GM23338 (cell line): ENCODE measurements around the gene MAGI1. TPM values are rescaled to one million over a fixed set of nuclear protein-coding genes. Genes with fewer than 3 reads are reported as not detected.
A peak's percentile ranks its signal among the peaks of the same experiment; 100 is the strongest.

Experiments
- ATAC-seq: fragments of 200-7000 bp; cut with Tn5 transposase; 3 replicates; pipeline ENCODE4 v1.9.1; 2020
- DNase-seq: peaks from one replicate; pipeline ENCODE4 v3.0.0-alpha.2; 2015; ENCODE audit warnings: low spot score
- H2AFZ ChIP-seq: fragments of 200-600 bp; sonication (generic); 2 replicates; pipeline ENCODE4 v1.8.0; 2016; ENCODE audit warnings: antibody characterized with exemption, mild to moderate bottlenecking, moderate library complexity
- H3F3A ChIP-seq: fragments of 200-600 bp; sonication (generic); replicated peaks from 2 replicates; pipeline ENCODE4 v1.8.0; 2017; ENCODE audit warnings: antibody characterized with exemption, mixed run types, low read depth
- H3K27ac ChIP-seq: fragments of 200-600 bp; sonication (generic); 2 replicates; pipeline ENCODE4 v1.6.1; 2016; ENCODE audit warnings: low read depth
- H3K27me3 ChIP-seq: fragments of 200-600 bp; sonication (generic); 2 replicates; pipeline ENCODE4 v1.8.0; 2016; ENCODE audit warnings: mild to moderate bottlenecking, mixed run types, moderate library complexity; ENCODE audit not compliant: insufficient read depth
- H3K36me3 ChIP-seq: fragments of 200-600 bp; sonication (generic); 2 replicates; pipeline ENCODE4 v1.8.0; 2016; ENCODE audit warnings: mild to moderate bottlenecking; ENCODE audit not compliant: insufficient read depth
- H3K4me1 ChIP-seq: fragments of 200-600 bp; sonication (generic); 2 replicates; pipeline ENCODE4 v1.8.0; 2016; ENCODE audit warnings: mild to moderate bottlenecking, moderate library complexity; ENCODE audit not compliant: insufficient read depth
- H3K4me2 ChIP-seq: fragments of 200-600 bp; sonication (generic); 2 replicates; pipeline ENCODE4 v1.7.1; 2017; ENCODE audit warnings: mixed run types
- H3K4me3 ChIP-seq: fragments of 200-600 bp; sonication (generic); 2 replicates; pipeline ENCODE4 v1.6.1; 2016; ENCODE audit warnings: mixed run types
- H3K79me2 ChIP-seq: fragments of 200-600 bp; sonication (generic); replicated peaks from 2 replicates; pipeline ENCODE4 v1.8.0; 2017; ENCODE audit warnings: mild to moderate bottlenecking; ENCODE audit not compliant: insufficient read depth
- H3K9me2 ChIP-seq: fragments of 200-600 bp; sonication (generic); 2 replicates; pipeline ENCODE4 v1.8.0; 2017; ENCODE audit not compliant: insufficient read depth
- H4K20me1 ChIP-seq: fragments of 200-600 bp; sonication (generic); replicated peaks from 2 replicates; pipeline ENCODE4 v1.8.0; 2017; ENCODE audit warnings: mild to moderate bottlenecking; ENCODE audit not compliant: insufficient read depth
- H3K27ac Mint-ChIP-seq: 2 replicates; pipeline ENCODE4 v1.8.0; 2020; ENCODE audit warnings: inconsistent platforms, mild to moderate bottlenecking, moderate library complexity, mixed read lengths
- H3K27me3 Mint-ChIP-seq: 3 replicates; pipeline ENCODE4 v1.8.0; 2022; ENCODE audit warnings: low read depth, mild to moderate bottlenecking, moderate library complexity, mixed read lengths, inconsistent platforms; ENCODE audit not compliant: insufficient read depth, poor library complexity
- H3K36me3 Mint-ChIP-seq: 3 replicates; pipeline ENCODE4 v1.8.0; 2021; ENCODE audit warnings: low read depth, mild to moderate bottlenecking, inconsistent platforms, moderate library complexity, mixed read lengths
- H3K4me1 Mint-ChIP-seq: 3 replicates; pipeline ENCODE4 v1.8.0; 2020; ENCODE audit warnings: mild to moderate bottlenecking, inconsistent platforms, mixed read lengths
- H3K4me3 Mint-ChIP-seq: 3 replicates; pipeline ENCODE4 v1.8.0; 2021; ENCODE audit warnings: moderate library complexity, mild to moderate bottlenecking, inconsistent platforms, mixed read lengths
- H3K9me3 Mint-ChIP-seq: 3 replicates; pipeline ENCODE4 v1.8.0; 2020; ENCODE audit warnings: moderate library complexity, mild to moderate bottlenecking, inconsistent platforms, mixed read lengths
- CREB1 ChIP-seq: fragments of 250-450 bp; sonication (Bioruptor Pico); IDR thresholded peaks from 2 replicates; pipeline ENCODE4 v1.5.0; 2020; ENCODE audit warnings: low read depth, mild to moderate bottlenecking, moderate library complexity
- EZH2 ChIP-seq: fragments of 200-600 bp; sonication (generic); IDR thresholded peaks from one replicate; pipeline ENCODE4 v1.8.0; 2017; ENCODE audit warnings: antibody characterized with exemption, mild to moderate bottlenecking, low read depth; ENCODE audit not compliant: unreplicated experiment
- EZH2phosphoT487 ChIP-seq: fragments of 200-600 bp; sonication (generic); IDR thresholded peaks from one replicate; pipeline ENCODE4 v1.8.1; 2018; ENCODE audit warnings: antibody characterized with exemption; ENCODE audit not compliant: unreplicated experiment
- JUNB ChIP-seq: IDR thresholded peaks from one replicate; pipeline ENCODE4 v1.6.1; 2016; ENCODE audit warnings: antibody characterized with exemption; ENCODE audit not compliant: unreplicated experiment
- NANOG ChIP-seq: IDR thresholded peaks from 2 replicates; pipeline ENCODE4 v1.6.1; 2016; ENCODE audit warnings: antibody characterized with exemption, borderline replicate concordance
- POLR2AphosphoS5 ChIP-seq: IDR thresholded peaks from 2 replicates; pipeline ENCODE4 v1.6.1; 2016; ENCODE audit warnings: antibody characterized with exemption, low read depth
- STAT1 ChIP-seq: IDR thresholded peaks from one replicate; pipeline ENCODE4 v1.6.1; 2016; ENCODE audit warnings: antibody characterized with exemption; ENCODE audit not compliant: unreplicated experiment
- ZNF331 ChIP-seq: fragments of 250-450 bp; sonication (Bioruptor Pico); IDR thresholded peaks from 2 replicates; pipeline ENCODE4 v1.5.0; 2020; ENCODE audit warnings: low read depth, mild to moderate bottlenecking, moderate library complexity
- polyA plus RNA-seq: library from polyadenylated mRNA; unstranded; fragments of >200 nt; fragmentation: Nextera tagmentation; extraction: Ambion mirVana; gene quantifications from 2 replicates; pipeline ENCODE4 v1.2.1, GENCODE V29; 2016
- total RNA-seq: library from RNA; depleted of rRNA; stranded (reverse); fragments of >200 nt; shearing (Covaris generic); gene quantifications from 2 replicates; pipeline ENCODE4 v1.2.3, GENCODE V29; 2014
- TF ChIP-seq, protein P1 (sequence below): IDR thresholded peaks from one replicate; pipeline ENCODE4 v1.6.1; 2018; ENCODE audit warnings: antibody characterized with exemption; ENCODE audit not compliant: unreplicated experiment
- TF ChIP-seq, protein P2 (sequence below): fragments of 250-450 bp; sonication (Bioruptor Pico); IDR thresholded peaks from 2 replicates; pipeline ENCODE4 v1.5.0; 2020; ENCODE audit warnings: mild to moderate bottlenecking, moderate library complexity
- TF ChIP-seq, protein P3 (sequence below), 2 experiments: fragments of 200-600 bp in 1 of 2; sonication (generic) in 1 of 2; conservative IDR thresholded peaks; 2 replicates each; pipeline versions ENCODE4 v1.5.1 to v1.6.1; 2016 to 2017; ENCODE audit warnings: antibody characterized with exemption in 2 of 2, low read depth in 2 of 2, mild to moderate bottlenecking in 2 of 2, moderate library complexity in 1 of 2

Gene MAGI1
- total and polyA plus RNA-seq, 2 experiments from 2014 or later: 27.4 to 71.2 TPM

DNA sequence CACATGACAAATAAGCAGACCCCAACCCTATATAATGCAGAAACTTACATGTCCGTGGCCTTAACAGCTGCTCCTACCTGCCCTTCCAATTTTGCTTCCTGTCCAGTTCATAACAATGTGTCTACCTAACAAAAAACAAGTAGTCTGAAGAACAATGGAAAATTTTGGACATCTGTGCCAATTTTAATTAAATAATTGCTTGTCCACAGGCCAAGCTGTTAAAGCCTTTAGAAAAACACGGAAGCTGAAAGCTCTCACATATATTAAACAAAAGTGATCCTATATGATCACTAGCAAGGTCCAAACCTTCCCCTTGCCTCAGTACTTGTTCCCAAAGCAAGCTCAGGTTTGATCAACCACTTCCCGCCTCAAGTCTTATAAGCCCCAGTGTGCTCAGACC lies 37.1 kb downstream of the MAGI1 start:
- Histone ChIP-seq H3K79me2 (peaks cover 92% of the 10 kb centered on the region), H4K20me1 (peaks cover 12% of the 10 kb centered on the region; the same call in 1 of the 2 replicates), H2AFZ (no peak overlapping the region), H3K9me2 (no peaks in the 10 kb centered on the region), H3K27me3 (no peaks in the 10 kb centered on the region), H3K4me2 (no peak overlapping the region), H3K4me1 (peaks cover 13% of the 10 kb centered on the region), H3K4me3 (no peak overlapping the region), H3K27ac (peak overlapping the region; percentile 39), H3F3A (no peaks in the 10 kb centered on the region), H3K36me3 (no peaks in the 10 kb centered on the region)
- TF ChIP-seq, protein P1, sequence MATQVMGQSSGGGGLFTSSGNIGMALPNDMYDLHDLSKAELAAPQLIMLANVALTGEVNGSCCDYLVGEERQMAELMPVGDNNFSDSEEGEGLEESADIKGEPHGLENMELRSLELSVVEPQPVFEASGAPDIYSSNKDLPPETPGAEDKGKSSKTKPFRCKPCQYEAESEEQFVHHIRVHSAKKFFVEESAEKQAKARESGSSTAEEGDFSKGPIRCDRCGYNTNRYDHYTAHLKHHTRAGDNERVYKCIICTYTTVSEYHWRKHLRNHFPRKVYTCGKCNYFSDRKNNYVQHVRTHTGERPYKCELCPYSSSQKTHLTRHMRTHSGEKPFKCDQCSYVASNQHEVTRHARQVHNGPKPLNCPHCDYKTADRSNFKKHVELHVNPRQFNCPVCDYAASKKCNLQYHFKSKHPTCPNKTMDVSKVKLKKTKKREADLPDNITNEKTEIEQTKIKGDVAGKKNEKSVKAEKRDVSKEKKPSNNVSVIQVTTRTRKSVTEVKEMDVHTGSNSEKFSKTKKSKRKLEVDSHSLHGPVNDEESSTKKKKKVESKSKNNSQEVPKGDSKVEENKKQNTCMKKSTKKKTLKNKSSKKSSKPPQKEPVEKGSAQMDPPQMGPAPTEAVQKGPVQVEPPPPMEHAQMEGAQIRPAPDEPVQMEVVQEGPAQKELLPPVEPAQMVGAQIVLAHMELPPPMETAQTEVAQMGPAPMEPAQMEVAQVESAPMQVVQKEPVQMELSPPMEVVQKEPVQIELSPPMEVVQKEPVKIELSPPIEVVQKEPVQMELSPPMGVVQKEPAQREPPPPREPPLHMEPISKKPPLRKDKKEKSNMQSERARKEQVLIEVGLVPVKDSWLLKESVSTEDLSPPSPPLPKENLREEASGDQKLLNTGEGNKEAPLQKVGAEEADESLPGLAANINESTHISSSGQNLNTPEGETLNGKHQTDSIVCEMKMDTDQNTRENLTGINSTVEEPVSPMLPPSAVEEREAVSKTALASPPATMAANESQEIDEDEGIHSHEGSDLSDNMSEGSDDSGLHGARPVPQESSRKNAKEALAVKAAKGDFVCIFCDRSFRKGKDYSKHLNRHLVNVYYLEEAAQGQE: no peak
- no peak for TF ChIP-seq ZNF331 (CRISPR knock-in tag)
- TF ChIP-seq CREB1 (CRISPR knock-in tag): no peak
- TF ChIP-seq, protein P2, sequence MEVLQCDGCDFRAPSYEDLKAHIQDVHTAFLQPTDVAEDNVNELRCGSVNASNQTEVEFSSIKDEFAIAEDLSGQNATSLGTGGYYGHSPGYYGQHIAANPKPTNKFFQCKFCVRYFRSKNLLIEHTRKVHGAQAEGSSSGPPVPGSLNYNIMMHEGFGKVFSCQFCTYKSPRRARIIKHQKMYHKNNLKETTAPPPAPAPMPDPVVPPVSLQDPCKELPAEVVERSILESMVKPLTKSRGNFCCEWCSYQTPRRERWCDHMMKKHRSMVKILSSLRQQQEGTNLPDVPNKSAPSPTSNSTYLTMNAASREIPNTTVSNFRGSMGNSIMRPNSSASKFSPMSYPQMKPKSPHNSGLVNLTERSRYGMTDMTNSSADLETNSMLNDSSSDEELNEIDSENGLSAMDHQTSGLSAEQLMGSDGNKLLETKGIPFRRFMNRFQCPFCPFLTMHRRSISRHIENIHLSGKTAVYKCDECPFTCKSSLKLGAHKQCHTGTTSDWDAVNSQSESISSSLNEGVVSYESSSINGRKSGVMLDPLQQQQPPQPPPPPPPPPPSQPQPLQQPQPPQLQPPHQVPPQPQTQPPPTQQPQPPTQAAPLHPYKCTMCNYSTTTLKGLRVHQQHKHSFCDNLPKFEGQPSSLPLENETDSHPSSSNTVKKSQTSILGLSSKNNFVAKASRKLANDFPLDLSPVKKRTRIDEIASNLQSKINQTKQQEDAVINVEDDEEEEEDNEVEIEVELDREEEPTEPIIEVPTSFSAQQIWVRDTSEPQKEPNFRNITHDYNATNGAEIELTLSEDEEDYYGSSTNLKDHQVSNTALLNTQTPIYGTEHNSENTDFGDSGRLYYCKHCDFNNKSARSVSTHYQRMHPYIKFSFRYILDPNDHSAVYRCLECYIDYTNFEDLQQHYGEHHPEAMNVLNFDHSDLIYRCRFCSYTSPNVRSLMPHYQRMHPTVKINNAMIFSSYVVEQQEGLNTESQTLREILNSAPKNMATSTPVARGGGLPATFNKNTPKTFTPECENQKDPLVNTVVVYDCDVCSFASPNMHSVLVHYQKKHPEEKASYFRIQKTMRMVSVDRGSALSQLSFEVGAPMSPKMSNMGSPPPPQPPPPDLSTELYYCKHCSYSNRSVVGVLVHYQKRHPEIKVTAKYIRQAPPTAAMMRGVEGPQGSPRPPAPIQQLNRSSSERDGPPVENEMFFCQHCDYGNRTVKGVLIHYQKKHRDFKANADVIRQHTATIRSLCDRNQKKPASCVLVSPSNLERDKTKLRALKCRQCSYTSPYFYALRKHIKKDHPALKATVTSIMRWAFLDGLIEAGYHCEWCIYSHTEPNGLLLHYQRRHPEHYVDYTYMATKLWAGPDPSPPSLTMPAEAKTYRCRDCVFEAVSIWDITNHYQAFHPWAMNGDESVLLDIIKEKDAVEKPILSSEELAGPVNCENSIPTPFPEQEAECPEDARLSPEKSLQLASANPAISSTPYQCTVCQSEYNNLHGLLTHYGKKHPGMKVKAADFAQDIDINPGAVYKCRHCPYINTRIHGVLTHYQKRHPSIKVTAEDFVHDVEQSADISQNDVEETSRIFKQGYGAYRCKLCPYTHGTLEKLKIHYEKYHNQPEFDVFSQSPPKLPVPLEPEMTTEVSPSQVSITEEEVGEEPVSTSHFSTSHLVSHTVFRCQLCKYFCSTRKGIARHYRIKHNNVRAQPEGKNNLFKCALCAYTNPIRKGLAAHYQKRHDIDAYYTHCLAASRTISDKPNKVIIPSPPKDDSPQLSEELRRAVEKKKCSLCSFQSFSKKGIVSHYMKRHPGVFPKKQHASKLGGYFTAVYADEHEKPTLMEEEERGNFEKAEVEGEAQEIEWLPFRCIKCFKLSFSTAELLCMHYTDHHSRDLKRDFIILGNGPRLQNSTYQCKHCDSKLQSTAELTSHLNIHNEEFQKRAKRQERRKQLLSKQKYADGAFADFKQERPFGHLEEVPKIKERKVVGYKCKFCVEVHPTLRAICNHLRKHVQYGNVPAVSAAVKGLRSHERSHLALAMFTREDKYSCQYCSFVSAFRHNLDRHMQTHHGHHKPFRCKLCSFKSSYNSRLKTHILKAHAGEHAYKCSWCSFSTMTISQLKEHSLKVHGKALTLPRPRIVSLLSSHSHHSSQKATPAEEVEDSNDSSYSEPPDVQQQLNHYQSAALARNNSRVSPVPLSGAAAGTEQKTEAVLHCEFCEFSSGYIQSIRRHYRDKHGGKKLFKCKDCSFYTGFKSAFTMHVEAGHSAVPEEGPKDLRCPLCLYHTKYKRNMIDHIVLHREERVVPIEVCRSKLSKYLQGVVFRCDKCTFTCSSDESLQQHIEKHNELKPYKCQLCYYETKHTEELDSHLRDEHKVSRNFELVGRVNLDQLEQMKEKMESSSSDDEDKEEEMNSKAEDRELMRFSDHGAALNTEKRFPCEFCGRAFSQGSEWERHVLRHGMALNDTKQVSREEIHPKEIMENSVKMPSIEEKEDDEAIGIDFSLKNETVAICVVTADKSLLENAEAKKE (CRISPR knock-in tag): no peak
- no peak for TF ChIP-seq EZH2phosphoT487
- no peak for TF ChIP-seq STAT1
- TF ChIP-seq, protein P3, sequence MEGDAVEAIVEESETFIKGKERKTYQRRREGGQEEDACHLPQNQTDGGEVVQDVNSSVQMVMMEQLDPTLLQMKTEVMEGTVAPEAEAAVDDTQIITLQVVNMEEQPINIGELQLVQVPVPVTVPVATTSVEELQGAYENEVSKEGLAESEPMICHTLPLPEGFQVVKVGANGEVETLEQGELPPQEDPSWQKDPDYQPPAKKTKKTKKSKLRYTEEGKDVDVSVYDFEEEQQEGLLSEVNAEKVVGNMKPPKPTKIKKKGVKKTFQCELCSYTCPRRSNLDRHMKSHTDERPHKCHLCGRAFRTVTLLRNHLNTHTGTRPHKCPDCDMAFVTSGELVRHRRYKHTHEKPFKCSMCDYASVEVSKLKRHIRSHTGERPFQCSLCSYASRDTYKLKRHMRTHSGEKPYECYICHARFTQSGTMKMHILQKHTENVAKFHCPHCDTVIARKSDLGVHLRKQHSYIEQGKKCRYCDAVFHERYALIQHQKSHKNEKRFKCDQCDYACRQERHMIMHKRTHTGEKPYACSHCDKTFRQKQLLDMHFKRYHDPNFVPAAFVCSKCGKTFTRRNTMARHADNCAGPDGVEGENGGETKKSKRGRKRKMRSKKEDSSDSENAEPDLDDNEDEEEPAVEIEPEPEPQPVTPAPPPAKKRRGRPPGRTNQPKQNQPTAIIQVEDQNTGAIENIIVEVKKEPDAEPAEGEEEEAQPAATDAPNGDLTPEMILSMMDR (conservative IDR thresholded peaks at IDR 0.05; ENCODE audit: low read depth in 2 of 2): no peak
- no peak for TF ChIP-seq POLR2AphosphoS5
- no peak for TF ChIP-seq NANOG
- TF ChIP-seq JUNB: no peak
- TF ChIP-seq EZH2: no peak
- DNase-seq (no peak), ATAC-seq (no peak)
- H3K27ac Mint-ChIP-seq: no peak overlapping the region
- no peak overlapping the region for H3K4me3 Mint-ChIP-seq
- peaks cover 8% of the 10 kb centered on the region for H3K27me3 Mint-ChIP-seq
- H3K4me1 Mint-ChIP-seq: peaks cover 31% of the 10 kb centered on the region
- H3K36me3 Mint-ChIP-seq: no peaks in the 10 kb centered on the region
- H3K9me3 Mint-ChIP-seq: no peaks in the 10 kb centered on the region
